Measurements from ENCODE around the gene TMEM108. TPM values are rescaled to one million over a fixed set of nuclear protein-coding genes. Genes with fewer than 3 reads are reported as not detected.

Gene TMEM108
- total RNA-seq, 4 donors from 2014 or later, result 2.6 to 9.2 (median 4.6) TPM

DNA sequence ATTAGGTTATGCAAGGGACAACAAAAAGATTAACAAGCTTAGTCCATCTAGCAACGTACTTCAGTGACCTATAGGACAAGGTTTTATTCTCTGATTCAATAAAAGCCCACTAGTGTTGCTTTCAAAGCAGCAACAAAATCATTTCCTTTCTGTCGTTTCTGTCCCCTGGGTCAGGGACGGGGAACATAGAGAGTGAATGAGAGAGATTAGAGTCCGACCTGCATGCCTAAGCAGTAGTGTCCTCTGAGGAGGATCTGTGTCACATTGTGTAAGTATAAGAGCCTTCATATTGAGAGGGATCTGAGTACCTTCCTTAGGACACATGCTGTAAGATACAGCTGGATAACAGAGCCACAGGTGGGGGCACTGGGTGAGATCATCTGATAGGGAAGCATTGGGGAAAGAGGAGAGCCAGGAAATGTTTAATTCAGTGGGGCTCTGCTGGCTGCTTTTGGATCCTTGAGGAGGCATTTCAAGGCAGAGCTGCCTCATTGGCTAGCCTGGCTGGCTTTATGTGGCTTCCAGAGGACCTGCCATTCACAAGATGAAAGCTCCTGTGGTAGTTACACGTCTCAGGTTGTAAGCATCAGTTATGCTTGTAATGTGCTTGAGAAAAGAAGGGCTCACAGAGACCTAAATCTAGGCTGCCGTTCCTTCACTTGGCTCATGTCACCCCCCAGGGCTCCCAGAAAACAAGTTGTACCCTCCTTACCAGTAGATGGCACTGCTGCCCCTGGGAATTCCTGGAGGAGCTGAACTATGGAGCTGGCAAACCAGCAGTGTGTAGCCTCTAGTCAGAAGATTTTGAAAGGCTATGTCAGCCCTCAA is 2.7 kb downstream of the TMEM108 start:
- H3K4me1 ChIP-seq, result peaks cover 15 to 18% of the 10 kb centered on the region in 2 donors
- H3K27me3 ChIP-seq, result no peaks in the 10 kb centered on the region
- DNase-seq, result peak; percentile 86 to 88
- H3K36me3 ChIP-seq, result no peaks in the 10 kb centered on the region
- WGBS, 2 donors, result 29 to 33% methylated on average over 6 of the region's 6 CpGs
- no peak overlapping the region for H3K4me3 ChIP-seq (replicated peaks in 1 of 3)
- no peaks in the 10 kb centered on the region for H3K9me3 ChIP-seq
- peak overlapping the region in 1 of 3 donors; percentile 21 for H3K27ac ChIP-seq
- intact Hi-C loops (cut with DNase I), result no loop called here
- TF ChIP-seq, protein P1, sequence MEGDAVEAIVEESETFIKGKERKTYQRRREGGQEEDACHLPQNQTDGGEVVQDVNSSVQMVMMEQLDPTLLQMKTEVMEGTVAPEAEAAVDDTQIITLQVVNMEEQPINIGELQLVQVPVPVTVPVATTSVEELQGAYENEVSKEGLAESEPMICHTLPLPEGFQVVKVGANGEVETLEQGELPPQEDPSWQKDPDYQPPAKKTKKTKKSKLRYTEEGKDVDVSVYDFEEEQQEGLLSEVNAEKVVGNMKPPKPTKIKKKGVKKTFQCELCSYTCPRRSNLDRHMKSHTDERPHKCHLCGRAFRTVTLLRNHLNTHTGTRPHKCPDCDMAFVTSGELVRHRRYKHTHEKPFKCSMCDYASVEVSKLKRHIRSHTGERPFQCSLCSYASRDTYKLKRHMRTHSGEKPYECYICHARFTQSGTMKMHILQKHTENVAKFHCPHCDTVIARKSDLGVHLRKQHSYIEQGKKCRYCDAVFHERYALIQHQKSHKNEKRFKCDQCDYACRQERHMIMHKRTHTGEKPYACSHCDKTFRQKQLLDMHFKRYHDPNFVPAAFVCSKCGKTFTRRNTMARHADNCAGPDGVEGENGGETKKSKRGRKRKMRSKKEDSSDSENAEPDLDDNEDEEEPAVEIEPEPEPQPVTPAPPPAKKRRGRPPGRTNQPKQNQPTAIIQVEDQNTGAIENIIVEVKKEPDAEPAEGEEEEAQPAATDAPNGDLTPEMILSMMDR (IDR thresholded peaks at IDR 0.05), result peak; percentile 33 to 89 (median 76)
- no peak for TF ChIP-seq POLR2A (IDR thresholded peaks at IDR 0.05)

DNA sequence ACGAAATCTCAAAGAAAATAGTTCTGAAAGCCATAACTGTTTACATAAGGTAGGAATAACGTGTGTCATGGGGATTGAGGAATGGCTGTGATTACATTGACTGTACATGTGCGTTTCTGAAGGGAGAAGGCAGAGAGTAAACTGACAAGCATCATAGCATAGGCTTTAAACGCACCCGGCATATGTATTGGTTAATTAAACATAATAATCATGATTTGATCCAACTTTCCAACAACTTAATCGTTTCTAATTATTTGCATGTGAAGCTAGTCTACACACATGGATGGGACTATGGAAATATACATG is 3.3 kb downstream of the TMEM108 start:
- Histone ChIP-seq H3K4me3 (replicated peaks in 1 of 3) (no peak overlapping the region), H3K36me3 (no peaks in the 10 kb centered on the region), H3K4me1 (peaks cover 15 to 18% of the 10 kb centered on the region in 2 donors), H3K27ac (no peak overlapping the region), H3K9me3 (no peaks in the 10 kb centered on the region), H3K27me3 (no peaks in the 10 kb centered on the region)
- 28 to 36% methylated on average over 6 of the region's 6 CpGs for WGBS, 2 donors
- no peak for DNase-seq
- intact Hi-C loops (cut with DNase I), result no loop called here
- TF ChIP-seq POLR2A (IDR thresholded peaks at IDR 0.05), result no peak
- TF ChIP-seq, protein P1 (IDR thresholded peaks at IDR 0.05), result peak in 1 of 6 experiments; percentile 3

DNA sequence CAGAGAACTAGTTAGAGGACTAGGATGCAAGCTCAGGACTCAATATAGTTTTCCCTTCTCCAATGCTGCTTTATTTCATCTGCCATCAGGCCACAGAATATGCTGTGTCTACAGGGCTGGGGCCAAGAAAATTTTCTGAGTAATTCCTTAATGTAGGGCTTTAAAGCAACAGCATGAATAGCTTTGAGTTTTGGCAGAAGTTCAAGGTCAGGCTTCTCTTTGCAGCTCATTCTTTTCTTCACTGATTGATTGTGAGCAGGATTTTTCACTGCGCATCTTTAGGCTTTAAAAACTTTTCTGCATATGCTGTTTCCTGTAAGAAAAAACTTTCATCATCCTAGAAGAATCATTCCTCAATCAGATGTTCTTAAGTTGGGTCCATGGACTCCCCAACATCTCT is 4.6 kb downstream of the TMEM108 start:
- H3K27ac ChIP-seq, result no peak overlapping the region
- intact Hi-C loops (cut with DNase I), result no loop called here
- no peak overlapping the region for H3K4me3 ChIP-seq (replicated peaks in 1 of 3)
- H3K27me3 ChIP-seq, result no peaks in the 10 kb centered on the region
- DNase-seq, result no peak
- H3K4me1 ChIP-seq, result peaks cover 8 to 12% of the 10 kb centered on the region in 2 donors
- H3K9me3 ChIP-seq, result no peaks in the 10 kb centered on the region
- no peaks in the 10 kb centered on the region for H3K36me3 ChIP-seq
- TF ChIP-seq POLR2A (IDR thresholded peaks at IDR 0.05), result no peak
- TF ChIP-seq, protein P1 (IDR thresholded peaks at IDR 0.05), result no peak
- 85 to 92% methylated on average over 1 of the region's 1 CpG for WGBS, 2 donors

DNA sequence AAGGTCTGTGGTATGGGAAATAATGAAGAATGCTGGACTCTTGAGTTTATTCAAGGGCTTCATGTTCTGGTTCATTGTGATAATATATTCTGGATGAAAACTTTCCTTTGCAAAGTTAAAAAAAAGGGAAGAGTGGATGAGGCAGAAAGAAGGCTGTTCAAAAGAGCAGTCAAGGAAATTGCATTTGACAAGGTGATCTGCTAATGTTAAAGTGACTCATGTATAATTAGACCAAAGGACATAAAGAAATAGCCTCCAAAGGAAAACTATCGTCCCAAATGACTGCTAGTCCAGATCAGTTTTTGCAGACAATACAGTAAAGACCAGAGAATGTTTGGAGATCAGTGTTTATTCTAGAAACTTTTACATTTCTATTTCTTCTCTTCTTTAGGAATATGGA is 9.8 kb downstream of the TMEM108 start:
- Histone ChIP-seq H3K27me3 (no peaks in the 10 kb centered on the region), H3K9me3 (no peaks in the 10 kb centered on the region), H3K36me3 (no peaks in the 10 kb centered on the region), H3K27ac (no peak overlapping the region), H3K4me1 (no peaks in the 10 kb centered on the region), H3K4me3 (replicated peaks in 1 of 3) (no peak overlapping the region)
- whole genome bisulfite sequencing, 2 donors, result 69 to 85% methylated on average over 1 of the region's 1 CpG
- DNase-seq, result no peak
- intact Hi-C loops (cut with DNase I), result no loop called here
- TF ChIP-seq POLR2A (IDR thresholded peaks at IDR 0.05), result no peak
- TF ChIP-seq, protein P1 (IDR thresholded peaks at IDR 0.05), result no peak

DNA sequence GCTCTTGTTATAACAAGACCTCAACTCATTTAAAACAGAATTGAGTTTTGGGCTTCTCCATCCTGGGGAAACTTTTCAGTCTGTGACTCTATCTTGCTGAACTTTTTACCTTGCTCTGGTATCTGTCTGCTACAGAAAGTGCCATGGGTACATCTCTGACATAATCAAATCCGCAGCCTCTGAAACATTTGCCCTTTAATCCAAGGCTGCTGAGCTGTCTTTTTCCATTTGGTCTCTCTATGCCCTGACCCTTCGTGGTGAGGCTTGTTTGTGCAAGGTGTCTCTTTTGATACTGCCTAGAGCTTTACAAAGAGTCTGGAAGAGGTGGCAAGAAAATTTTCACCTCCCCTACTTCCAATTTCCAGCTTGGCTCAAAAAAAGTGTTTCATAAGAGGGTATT is 11.3 kb downstream of the TMEM108 start:
- no peak overlapping the region for H3K27ac ChIP-seq
- no peaks in the 10 kb centered on the region for H3K4me1 ChIP-seq
- TF ChIP-seq, protein P1 (IDR thresholded peaks at IDR 0.05), result no peak
- no peak for TF ChIP-seq POLR2A (IDR thresholded peaks at IDR 0.05)

More for the DNA sequence above, 11.3 kb downstream of the TMEM108 start:
- intact Hi-C loops (cut with DNase I), result no loop called here
- DNase-seq, result no peak
- Histone ChIP-seq H3K27me3 (no peaks in the 10 kb centered on the region), H3K36me3 (no peaks in the 10 kb centered on the region), H3K4me3 (replicated peaks in 1 of 3) (no peak overlapping the region), H3K9me3 (no peaks in the 10 kb centered on the region)
- WGBS, 2 donors, result 80 to 89% methylated on average over 2 of the region's 2 CpGs

All from thyroid gland (tissue), 4 donors.